GM21367 (cell line): ENCODE data around the gene BNIP1.
"Not testable (repeated sequence)": the region's sequence is repeated elsewhere in the genome, so short reads cannot be mapped to it uniquely, and the experiment has no call there.

ENCODE experiments used
- ATAC-seq: cut with Tn5 transposase; IDR thresholded peaks from one replicate; pipeline ENCODE4 v1.9.1; 2021; ENCODE audit not compliant: unreplicated experiment

BNIP1 gene

GRCh38 chr5:173144200-173145176 is at the start of gene BNIP1:
TSS of gene BNIP1 (plus strand) at chr5:173144531. CDS start at chr5:173144546, 15 bp downstream.
- ATAC-seq: peak; percentile 89

GRCh38 chr5:173098787-173099186 is 45.5 kb upstream of the BNIP1 start:
- ATAC-seq: no peak

- ATAC-seq: no peak
Observed at GRCh38 chr5:173099461-173099860, 44.9 kb upstream of the BNIP1 start.

GRCh38 chr5:173101245-173101644 is 43.1 kb upstream of the BNIP1 start:
- ATAC-seq: no peak

DNA sequence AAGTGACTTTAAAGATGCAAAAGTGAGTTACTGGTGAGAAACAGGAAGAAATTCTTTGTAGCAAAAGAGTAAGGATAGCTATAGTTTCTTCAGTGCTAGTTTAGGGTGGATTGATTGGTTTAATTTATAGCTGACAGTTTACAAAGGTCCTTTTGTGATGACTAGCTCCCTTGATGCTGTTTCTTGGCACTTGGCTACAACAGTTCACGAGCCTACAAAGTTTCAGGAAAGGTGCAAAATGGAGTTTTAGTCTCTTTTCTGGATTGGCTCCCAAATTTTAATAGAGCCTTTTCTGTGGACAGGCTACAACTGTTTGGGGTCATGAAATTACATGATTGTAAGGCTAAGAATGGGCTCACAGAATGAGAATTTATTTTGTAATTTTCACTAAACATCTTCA is 40.9 kb upstream of the BNIP1 start:
- ATAC-seq: no peak

- no peak for ATAC-seq
Observed at GRCh38 chr5:173108914-173109313, 35.4 kb upstream of the BNIP1 start.

- no peak for ATAC-seq
Observed at GRCh38 chr5:173114536-173114935, 29.8 kb upstream of the BNIP1 start.

DNA sequence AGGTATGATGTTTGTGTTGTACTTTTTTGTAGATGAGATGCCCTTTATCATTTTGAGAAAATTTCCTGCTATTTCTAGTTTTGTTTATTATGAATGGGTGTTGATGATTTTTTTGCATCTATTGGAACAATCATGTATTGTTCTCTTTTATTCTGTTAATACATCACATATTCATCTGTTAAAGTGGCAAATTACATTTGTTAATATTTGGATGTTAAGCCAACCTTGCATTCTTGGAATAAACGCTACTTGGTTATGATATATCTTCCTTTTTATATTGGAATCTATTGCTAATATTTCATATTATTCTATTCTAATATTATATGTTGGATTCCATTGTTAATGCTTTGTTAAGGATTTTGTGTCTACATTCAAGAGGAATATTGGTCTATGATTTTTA is 24.6 kb upstream of the BNIP1 start:
- ATAC-seq: no peak

DNA sequence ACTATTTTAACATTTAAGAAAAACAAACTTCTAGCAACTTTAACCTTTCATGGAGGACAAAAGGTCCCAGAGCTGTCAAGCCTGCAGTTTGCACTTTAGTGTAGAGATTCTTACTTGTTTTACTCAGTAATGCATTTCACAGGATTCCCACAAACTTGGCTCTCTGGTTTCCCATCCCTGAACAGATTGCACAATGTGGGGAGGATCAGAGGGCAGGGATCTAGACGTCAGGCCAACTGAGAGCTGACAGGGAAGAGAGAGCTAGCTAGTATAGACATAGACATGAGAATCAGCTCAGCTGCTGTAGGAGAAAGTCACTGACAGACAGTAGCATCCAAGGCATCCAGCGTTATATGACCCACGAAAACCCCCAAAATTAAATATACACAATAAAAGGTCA is 20.9 kb upstream of the BNIP1 start:
- no peak for ATAC-seq

DNA sequence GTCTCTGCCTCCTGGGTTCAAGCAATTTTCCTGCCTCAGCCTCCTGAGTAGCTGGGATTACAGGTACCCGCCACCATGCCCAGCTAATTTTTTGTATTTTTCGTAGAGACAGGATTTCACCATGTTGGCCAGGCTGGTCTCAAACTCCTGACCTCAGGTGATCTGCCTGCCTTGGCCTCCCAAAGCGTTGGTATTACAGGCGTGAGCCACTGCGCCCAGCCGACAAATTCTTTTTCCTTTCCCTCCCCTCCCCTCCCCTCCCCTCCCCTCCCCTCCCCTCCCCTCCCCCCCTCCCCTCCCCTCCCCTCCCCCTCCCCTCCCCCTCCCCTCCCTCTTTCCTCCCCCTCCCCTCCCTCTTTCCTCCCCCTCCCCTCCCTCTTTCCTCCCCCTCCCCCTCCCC is 12.2 kb upstream of the BNIP1 start:
- not testable (repeated sequence) for ATAC-seq

GRCh38 chr5:173138707-173139106 is 5.6 kb upstream of the BNIP1 start:
- no peak for ATAC-seq

DNA sequence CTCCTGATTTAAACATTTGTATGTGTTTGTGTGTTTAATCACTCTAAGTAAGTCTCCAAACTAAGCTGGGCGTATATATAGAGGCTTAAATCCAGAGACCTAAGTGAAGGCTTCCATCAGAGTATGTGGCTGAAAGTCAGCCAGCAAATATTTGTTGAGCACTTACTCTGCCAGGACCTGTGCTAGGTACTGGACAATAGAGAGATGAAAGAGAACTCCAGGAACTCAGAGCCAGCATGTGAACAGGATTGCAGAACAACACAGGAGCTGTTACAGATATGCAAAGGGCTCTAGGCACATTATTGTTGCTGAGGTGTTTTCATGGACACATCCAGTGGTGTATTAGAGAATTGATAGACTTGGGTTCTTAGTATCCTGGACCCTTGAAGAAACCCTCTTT is 4.7 kb upstream of the BNIP1 start:
- no peak for ATAC-seq

DNA sequence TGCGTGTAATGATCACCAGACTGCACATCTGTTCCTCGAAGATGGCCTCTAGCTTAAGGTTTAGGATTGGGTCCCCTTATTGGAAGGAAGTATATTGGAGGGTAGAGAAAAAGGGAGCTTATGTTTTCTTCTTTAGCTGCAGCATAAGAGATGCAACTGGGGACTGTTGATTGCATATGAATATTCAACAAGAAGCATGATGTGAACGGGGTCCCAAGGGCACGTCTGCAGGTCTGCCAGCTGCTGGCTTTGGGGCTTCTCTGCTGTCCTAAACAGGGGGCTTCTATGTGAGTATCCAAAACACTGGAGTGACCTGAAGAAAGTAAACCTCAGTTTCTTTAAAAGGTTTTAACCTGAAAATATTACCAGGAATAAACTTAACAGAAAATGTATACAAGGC is 3.6 kb upstream of the BNIP1 start:
- no peak for ATAC-seq

DNA sequence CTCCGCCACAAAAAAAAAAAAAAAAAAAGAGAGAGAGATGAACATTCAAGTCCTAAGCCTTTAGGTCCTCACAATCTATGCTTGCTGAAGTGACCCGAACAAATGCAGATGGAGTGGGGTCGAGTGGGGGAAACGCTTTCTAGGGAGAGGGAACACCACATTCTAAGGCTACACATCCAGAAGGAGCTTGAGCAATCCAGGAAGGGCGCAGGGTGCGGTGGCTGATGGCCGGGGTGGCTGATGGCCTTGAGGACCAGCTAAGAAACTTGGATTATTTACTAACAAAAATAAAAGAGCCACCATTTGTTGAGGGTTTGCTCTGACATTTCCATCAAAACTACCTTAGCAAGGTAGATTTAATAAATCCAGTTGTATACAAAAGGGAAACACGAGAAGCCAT is 764 bp upstream of the BNIP1 start:
- ATAC-seq: no peak

- no peak for ATAC-seq
Observed at GRCh38 chr5:173148354-173148753, 4.0 kb downstream of the BNIP1 start.

GRCh38 chr5:173152547-173152946 is 8.2 kb downstream of the BNIP1 start:
- no peak for ATAC-seq

GRCh38 chr5:173153842-173154241 is 9.5 kb downstream of the BNIP1 start:
- no peak for ATAC-seq

DNA sequence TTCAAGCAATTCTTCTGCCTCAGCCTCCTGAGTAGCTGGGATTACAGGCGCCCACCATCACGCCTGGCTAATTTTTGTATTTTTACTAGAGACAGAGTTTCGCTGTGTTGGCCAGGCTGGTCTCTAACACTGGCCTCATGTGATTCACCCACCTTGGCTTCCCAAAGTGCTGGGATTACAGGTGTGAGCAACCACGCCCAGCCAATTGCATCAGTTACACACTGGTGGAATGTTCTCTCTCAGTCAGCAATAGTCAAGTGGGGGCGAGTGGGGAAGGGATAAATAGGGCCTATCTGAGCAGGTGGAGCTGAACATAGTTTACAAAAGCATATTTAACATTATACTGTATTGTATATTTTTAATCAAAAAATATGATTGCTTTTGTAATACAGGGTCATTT is 10.3 kb downstream of the BNIP1 start:
- ATAC-seq: not testable (repeated sequence)

- ATAC-seq: no peak
Observed at GRCh38 chr5:173155912-173156311, 11.6 kb downstream of the BNIP1 start.

DNA sequence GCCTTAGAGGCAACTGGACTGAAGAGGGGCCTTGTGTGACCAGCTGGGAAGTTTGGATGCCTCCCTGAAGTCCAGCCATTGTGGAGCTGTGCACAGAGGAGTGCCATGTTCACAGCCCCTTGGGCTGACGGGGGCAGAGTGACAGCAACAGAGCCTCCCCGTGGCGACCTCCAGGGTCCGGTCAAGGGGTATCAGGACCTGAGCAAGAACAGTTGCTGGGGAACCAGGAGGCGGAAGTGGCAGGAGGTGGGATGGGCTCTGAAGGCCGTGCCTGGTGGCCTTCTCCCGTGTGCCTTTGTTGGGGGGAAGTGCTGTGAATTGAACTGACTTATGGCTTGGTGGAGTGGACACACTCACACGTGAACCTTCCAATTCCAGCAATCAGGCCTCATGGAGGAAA is 14.0 kb downstream of the BNIP1 start:
- no peak for ATAC-seq

DNA sequence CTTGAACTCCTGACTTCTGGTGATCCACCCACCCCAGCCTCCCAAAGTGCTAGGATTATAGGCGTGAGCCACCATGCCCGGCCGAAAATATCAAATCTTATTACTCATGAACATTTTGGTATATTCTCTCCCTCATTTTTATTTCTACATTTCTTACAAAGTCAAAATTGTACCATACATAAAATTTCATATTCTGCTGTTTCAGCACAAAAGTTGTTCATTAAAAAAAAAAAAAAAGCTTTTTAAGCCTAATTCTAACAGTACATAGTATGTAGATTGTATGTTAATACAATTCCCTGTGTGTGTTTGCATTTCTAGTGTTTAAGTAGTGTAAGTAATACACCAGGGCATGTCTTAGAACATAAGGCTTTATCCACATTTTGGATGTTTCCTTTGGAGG is 14.9 kb downstream of the BNIP1 start:
- ATAC-seq: no peak

DNA sequence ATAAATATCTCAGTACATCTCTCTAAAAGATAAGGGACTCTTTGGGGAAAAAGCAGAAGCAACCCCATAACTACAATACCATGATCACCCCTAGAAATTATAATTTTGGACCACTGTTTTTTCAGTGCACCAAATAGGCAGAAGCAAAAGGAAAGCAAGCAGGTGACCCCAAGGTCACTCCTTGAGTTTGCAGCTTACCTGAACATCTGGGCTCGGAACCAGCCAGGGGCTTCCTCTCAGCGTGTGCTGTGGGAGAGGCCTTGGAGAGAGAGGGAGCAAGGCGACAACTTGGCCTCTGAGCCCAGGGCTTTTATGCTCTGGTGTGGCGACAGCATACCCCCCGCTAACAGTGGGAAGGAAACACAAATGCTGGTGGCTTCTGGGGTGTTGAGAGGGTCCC is 16.8 kb downstream of the BNIP1 start:
- no peak for ATAC-seq

- no peak for ATAC-seq
Observed at GRCh38 chr5:173163219-173163618, 18.9 kb downstream of the BNIP1 start.
